WERI-Rb-1 (cell line): ENCODE data around the gene OR8B8.

Experiments used
- DNase-seq: peaks from one replicate; pipeline ENCODE4 v3.0.0-alpha.2; 2020
- H3K27ac ChIP-seq: fragments of 250-450 bp; sonication (Bioruptor Pico); 2 replicates; pipeline ENCODE4 v1.5.1; 2020; ENCODE audit warnings: mild to moderate bottlenecking, moderate library complexity
- H3K27me3 ChIP-seq: fragments of 250-450 bp; sonication (Bioruptor Pico); 2 replicates; pipeline ENCODE4 v1.5.1; 2021; ENCODE audit warnings: mild to moderate bottlenecking, low read depth, moderate library complexity; ENCODE audit not compliant: insufficient read depth, severe bottlenecking
- H3K36me3 ChIP-seq: fragments of 250-450 bp; sonication (Bioruptor Pico); 2 replicates; pipeline ENCODE4 v1.5.1; 2020; ENCODE audit warnings: mild to moderate bottlenecking, moderate library complexity
- H3K4me3 ChIP-seq: 2 replicates; pipeline ENCODE4 v1.5.1; 2011; ENCODE audit warnings: low read depth, mild to moderate bottlenecking, control low read depth, low read length
- H3K9me3 ChIP-seq: fragments of 250-450 bp; sonication (Bioruptor Pico); 2 replicates; pipeline ENCODE4 v1.5.1; 2021; ENCODE audit warnings: mild to moderate bottlenecking, moderate library complexity; ENCODE audit not compliant: severe bottlenecking
- CTCF ChIP-seq: IDR thresholded peaks from 2 replicates; pipeline ENCODE4 v1.5.1; 2011; ENCODE audit warnings: low read depth, mild to moderate bottlenecking, control low read depth, inconsistent platforms, low read length

The OR8B8 gene

GRCh38 chr11:124440608-124441007 lies 4.9 kb downstream of the OR8B8 start:
- Histone ChIP-seq H3K27me3 (no peaks in the 10 kb centered on the region), H3K9me3 (no peaks in the 10 kb centered on the region), H3K27ac (no peak overlapping the region), H3K36me3 (no peaks in the 10 kb centered on the region), H3K4me3 (no peak overlapping the region)
- no peak for DNase-seq
- no peak for TF ChIP-seq CTCF

- Histone ChIP-seq H3K36me3 (no peaks in the 10 kb centered on the region), H3K9me3 (peaks cover 3% of the 10 kb centered on the region), H3K27me3 (no peaks in the 10 kb centered on the region), H3K4me3 (no peak overlapping the region), H3K27ac (no peak overlapping the region)
- no peak for DNase-seq
- no peak for TF ChIP-seq CTCF
Measured at GRCh38 chr11:124434699-124435098, 10.8 kb downstream of the OR8B8 start.

- Histone ChIP-seq H3K4me3 (no peak overlapping the region), H3K9me3 (peaks cover 4% of the 10 kb centered on the region), H3K36me3 (no peaks in the 10 kb centered on the region), H3K27ac (no peak overlapping the region), H3K27me3 (peaks cover 2% of the 10 kb centered on the region)
- TF ChIP-seq CTCF: no peak
- DNase-seq: no peak
Measured at GRCh38 chr11:124429599-124429998, 15.9 kb downstream of the OR8B8 start.

GRCh38 chr11:124424384-124424921 lies 21.0 kb downstream of the OR8B8 start, which contains the start of gene OR8B4:
OR8B4 (minus strand) TSS chr11:124424871; CDS start chr11:124424871, 0 bp downstream.
- no peaks in the 10 kb centered on the region for H3K36me3 ChIP-seq
- H3K27me3 ChIP-seq: peaks cover 2% of the 10 kb centered on the region
- H3K4me3 ChIP-seq: no peak within 1 kb of the TSS
- no peak for TF ChIP-seq CTCF
- no peak within 1 kb of the TSS for H3K27ac ChIP-seq
- no peak for DNase-seq
- no peaks in the 10 kb centered on the region for H3K9me3 ChIP-seq

GRCh38 chr11:124421043-124421442 lies 24.5 kb downstream of the OR8B8 start:
- DNase-seq: no peak
- H3K27ac ChIP-seq: no peak overlapping the region
- H3K9me3 ChIP-seq: no peaks in the 10 kb centered on the region
- no peaks in the 10 kb centered on the region for H3K36me3 ChIP-seq
- no peak overlapping the region for H3K4me3 ChIP-seq
- TF ChIP-seq CTCF: no peak
- no peaks in the 10 kb centered on the region for H3K27me3 ChIP-seq

GRCh38 chr11:124415356-124415923 lies 30.1 kb downstream of the OR8B8 start:
- DNase-seq: no peak
- Histone ChIP-seq H3K27me3 (no peaks in the 10 kb centered on the region), H3K36me3 (no peaks in the 10 kb centered on the region), H3K9me3 (no peaks in the 10 kb centered on the region), H3K27ac (no peak overlapping the region), H3K4me3 (no peak overlapping the region)
- peak; percentile 55; the same call in 1 of the 2 replicates for TF ChIP-seq CTCF
